Measurements from ENCODE around the gene RSBN1.

GRCh38 chr1:113777561-113777960 lies 34.7 kb downstream of the RSBN1 start:
- TF ChIP-seq CTCF (IDR thresholded peaks at IDR 0.05) (no peak), ZBTB43 (CRISPR knock-in tag; IDR thresholded peaks at IDR 0.05) (no peak), AR (CRISPR knock-in tag; IDR thresholded peaks at IDR 0.05) (no peak), PRDM15 (CRISPR knock-in tag; IDR thresholded peaks at IDR 0.05) (no peak), ERG (CRISPR knock-in tag; IDR thresholded peaks at IDR 0.05) (no peak), NFYB (CRISPR knock-in tag; conservative IDR thresholded peaks at IDR 0.05; ENCODE audit: low read depth) (no peak), ELF4 (CRISPR knock-in tag; IDR thresholded peaks at IDR 0.05; ENCODE audit: low read depth) (no peak), IRF1 (CRISPR knock-in tag; IDR thresholded peaks at IDR 0.05) (no peak), E2F5 (CRISPR knock-in tag; IDR thresholded peaks at IDR 0.05) (no peak), TEAD4 (CRISPR knock-in tag; IDR thresholded peaks at IDR 0.05) (no peak)
